ENCODE data around the gene VEZT. TPM values are rescaled to one million over a fixed set of nuclear protein-coding genes. Genes with fewer than 3 reads are reported as not detected.

The VEZT gene
- total and polyA plus RNA-seq, 4 donors = 13.7 to 47.4 (median 22.0) TPM

- TF ChIP-seq HNF4A (conservative IDR thresholded peaks at IDR 0.05) (no peak), RXRA (IDR thresholded peaks at IDR 0.05) (no peak), GABPA (IDR thresholded peaks at IDR 0.05 in 1 of 2, conservative IDR thresholded peaks at IDR 0.05 in 1 of 2) (no peak), YY1 (IDR thresholded peaks at IDR 0.05) (no peak), FOXA2 (IDR thresholded peaks at IDR 0.05) (no peak), RAD21 (IDR thresholded peaks at IDR 0.05) (no peak), JUND (IDR thresholded peaks at IDR 0.05) (no peak), ATF3 (IDR thresholded peaks at IDR 0.05) (no peak), HNF4G (IDR thresholded peaks at IDR 0.05) (no peak), SP1 (IDR thresholded peaks at IDR 0.05) (no peak), TAF1 (conservative IDR thresholded peaks at IDR 0.05) (no peak), CTCF (IDR thresholded peaks at IDR 0.05; ENCODE audit: low read depth, low read length, missing input control) (no peak), FOXA1 (IDR thresholded peaks at IDR 0.05) (no peak), ZBTB33 (IDR thresholded peaks at IDR 0.05) (no peak), EGR1 (IDR thresholded peaks at IDR 0.05; ENCODE audit: low read depth in 2 of 2) (no peak), MAX (IDR thresholded peaks at IDR 0.05) (no peak), NR2F2 (IDR thresholded peaks at IDR 0.05) (no peak), REST (IDR thresholded peaks at IDR 0.05) (no peak)
- peaks cover 0 to 7% (median 3%) of the 10 kb centered on the region in 4 donors for H3K4me1 ChIP-seq (ENCODE audit: control insufficient read depth in 4 of 4, insufficient read depth in 4 of 4, low read length in 3 of 4)
- no peaks in the 10 kb centered on the region for H3K27me3 ChIP-seq (ENCODE audit: control insufficient read depth in 4 of 4, insufficient read depth in 4 of 4, low read length in 3 of 4)
- no peaks in the 10 kb centered on the region for H3K9me3 ChIP-seq (ENCODE audit: control insufficient read depth in 4 of 4, low read length in 3 of 4)
- no peak for DNase-seq (ENCODE audit: low spot score)
- H3K36me3 ChIP-seq (ENCODE audit: control insufficient read depth in 4 of 4, insufficient read depth in 3 of 4, low read depth in 1 of 4, low read length in 3 of 4) = no peaks in the 10 kb centered on the region
- peak overlapping the region in 1 of 2 donors; percentile 14 for H3K27ac ChIP-seq (ENCODE audit: low read depth in 1 of 2, low read length in 2 of 2)
- 80% methylated on average over 1 of the region's 1 CpG for WGBS
- no peak overlapping the region for H3K4me3 ChIP-seq (ENCODE audit: low read depth in 1 of 3, low read length in 3 of 3)
- H3K9ac ChIP-seq (ENCODE audit: low read depth in 1 of 2, low read length in 2 of 2) = no peak overlapping the region
These were observed 14.0 kb upstream of the VEZT start for GRCh38 chr12:95203487-95204030.

All from liver (tissue), 9 donors.